NCI-H146 treated with DMSO at 0.1 percent for 48 hours (cell line): ENCODE results near the gene OR2AG1.
A peak's percentile ranks its signal among the peaks of the same experiment; 100 is the strongest.
"Not testable (repeated sequence)": the region's sequence is repeated elsewhere in the genome, so short reads cannot be mapped to it uniquely, and the experiment has no call there.

Source experiments
- DNase-seq: peaks from one replicate; lab custom pipeline; 2025; ENCODE audit not compliant: unreplicated experiment; lab: John Stamatoyannopoulos, UW

Gene OR2AG1

DNA sequence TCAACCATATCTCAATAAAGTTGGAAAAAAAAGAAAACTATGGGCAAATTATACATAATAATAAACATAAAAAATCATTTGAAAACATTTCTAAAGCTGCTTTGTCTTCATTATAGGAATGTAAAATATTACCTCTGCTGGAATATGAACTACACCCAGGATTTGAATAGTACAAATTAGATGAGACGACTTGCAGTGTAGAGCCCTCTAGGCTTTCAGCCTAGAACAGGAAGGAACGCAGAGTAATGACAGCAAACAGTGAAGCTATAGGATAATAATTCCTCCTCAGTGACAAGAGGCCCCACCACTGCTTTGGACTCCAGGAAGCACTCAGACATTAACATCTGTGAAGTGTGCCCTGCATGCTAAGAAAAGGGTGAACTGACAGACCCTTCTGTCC is 7.7 kb downstream of the OR2AG1 start:
- no peak for DNase-seq

DNA sequence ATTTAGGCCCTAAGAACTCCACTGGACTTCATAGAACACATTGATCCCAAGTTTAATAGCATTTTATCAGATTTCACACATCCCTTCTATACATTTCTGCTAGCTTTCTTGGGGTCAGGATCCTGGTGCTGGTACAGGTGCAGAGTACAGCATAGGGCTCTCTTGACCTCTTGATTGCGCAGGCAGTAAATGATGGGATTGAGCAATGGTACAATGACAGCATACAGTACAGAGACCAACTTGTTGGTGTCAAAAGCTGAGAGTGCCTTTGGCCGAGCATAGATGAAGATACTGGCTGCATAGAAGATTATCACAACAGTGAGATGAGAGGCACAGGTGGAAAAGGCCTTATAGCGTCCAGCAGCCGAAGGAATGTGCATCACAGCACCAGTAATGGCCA is 11.8 kb downstream of the OR2AG1 start:
- DNase-seq, result no peak

- no peak for DNase-seq
These were observed 16.6 kb downstream of the OR2AG1 start, which contains the start of gene OR6A2 for GRCh38 chr11:6799402-6799801. OR6A2 (minus strand) TSS chr11:6799689; CDS start chr11:6795708, 3,981 bp downstream.

- DNase-seq, result not testable (repeated sequence)
These were observed 18.3 kb downstream of the OR2AG1 start for GRCh38 chr11:6801075-6801474.

DNA sequence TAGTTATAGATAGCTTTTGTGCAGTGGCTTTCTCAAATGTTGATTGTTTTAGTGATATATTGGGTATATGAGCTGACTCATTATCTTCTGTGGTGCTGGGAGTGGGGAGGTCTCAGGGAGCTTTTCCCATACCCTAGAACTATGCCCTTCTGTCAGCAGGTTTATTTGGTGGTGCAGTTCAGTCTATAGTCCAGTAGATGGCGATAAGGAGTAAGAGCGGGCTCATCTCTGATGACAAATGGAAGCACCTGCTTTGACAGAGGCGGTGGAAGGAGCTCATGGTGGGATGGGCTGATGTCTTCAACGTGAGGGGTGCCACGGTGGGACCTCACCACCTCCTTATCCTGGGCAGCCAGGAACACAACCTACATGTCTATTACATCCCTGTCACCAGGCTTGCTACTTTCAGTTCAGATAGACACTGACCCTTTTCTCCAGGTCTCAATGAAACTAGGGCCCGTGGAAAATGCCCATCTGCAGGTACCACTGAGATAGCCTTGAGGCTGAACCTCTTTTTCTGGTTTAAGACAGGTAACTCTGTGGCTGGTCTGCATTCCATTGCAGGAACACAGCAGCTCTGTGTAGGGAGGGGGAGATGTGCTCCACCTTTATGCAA is 29.7 kb downstream of the OR2AG1 start:
- DNase-seq, result peak; percentile 50

DNA sequence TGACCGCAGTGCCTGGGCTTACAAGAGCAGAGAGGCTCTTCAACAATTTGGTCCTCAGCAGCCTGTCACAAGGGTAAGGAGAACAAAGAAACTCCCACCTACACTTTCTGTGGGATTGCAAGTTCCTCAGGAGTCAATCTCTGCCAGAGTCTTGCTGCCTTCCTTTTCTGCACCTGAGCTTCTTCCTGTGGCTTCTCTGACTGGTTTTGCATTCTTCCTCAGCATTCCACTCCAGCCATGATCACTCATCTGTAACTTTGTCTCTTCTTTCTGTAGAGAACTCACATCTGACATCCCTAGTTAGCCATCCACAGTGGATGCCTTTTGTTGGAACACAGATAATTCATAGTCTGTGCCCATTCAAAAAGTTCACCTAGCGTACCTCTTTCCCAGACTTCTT is 30.8 kb downstream of the OR2AG1 start:
- DNase-seq, result no peak

DNA sequence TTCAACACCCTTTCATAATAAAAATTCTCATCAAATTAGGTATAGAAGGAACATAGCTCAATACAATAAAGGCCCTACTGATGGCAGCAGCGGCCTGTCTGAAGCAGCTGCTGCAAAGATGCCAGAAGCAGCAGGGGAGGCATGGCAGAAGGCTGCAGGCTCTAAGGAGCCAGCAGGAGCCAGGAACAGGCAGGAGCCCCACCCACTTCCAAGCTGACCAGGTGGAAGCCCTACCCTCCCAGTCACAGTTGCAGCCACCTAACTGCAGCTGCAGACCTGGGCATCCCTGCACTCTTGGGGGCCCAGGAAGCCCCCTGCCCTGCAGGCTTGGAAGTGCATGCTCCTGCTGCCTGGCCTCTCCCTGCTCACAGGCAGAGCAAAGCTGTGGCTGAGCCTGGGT is 34.9 kb downstream of the OR2AG1 start:
- DNase-seq, result peak; percentile 20

- no peak for DNase-seq
These were observed 36.1 kb downstream of the OR2AG1 start for GRCh38 chr11:6818967-6819366.

- no peak for DNase-seq
These were observed 41.5 kb downstream of the OR2AG1 start for GRCh38 chr11:6824136-6824823.

GRCh38 chr11:6825231-6825744 is 42.5 kb downstream of the OR2AG1 start:
- peak; percentile 26 for DNase-seq

DNA sequence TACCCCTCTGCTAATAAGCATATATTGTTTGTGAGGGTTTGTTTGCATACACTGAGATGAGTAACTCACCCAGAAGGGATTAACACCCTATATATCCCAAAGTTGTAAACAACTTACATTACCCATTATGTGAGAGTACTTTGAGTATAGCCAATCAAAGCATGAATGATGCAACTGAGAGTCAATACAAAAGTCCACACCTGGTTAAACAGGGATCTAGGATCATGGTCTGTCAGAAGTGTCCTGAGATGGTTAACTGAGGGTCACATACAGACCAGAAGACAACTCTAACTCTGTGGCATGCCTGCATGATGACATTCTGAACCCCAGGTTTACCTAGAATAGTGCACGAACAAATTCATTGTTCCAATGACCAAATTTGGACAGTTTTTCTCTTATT is 45.3 kb downstream of the OR2AG1 start:
- DNase-seq, result no peak

- peak; percentile 11 for DNase-seq
These were observed 50.5 kb downstream of the OR2AG1 start for GRCh38 chr11:6833356-6833755.

- no peak for DNase-seq
These were observed 51.2 kb downstream of the OR2AG1 start for GRCh38 chr11:6834021-6834420.
